Panc1 (cell line): ENCODE measurements around the gene AEBP1. TPM values are rescaled to one million over a fixed set of nuclear protein-coding genes. Genes with fewer than 3 reads are reported as not detected.

ENCODE experiments used
- ATAC-seq: fragments of 200-7000 bp; cut with Tn5 transposase; 2 replicates; pipeline ENCODE4 v1.9.1; 2020; ENCODE audit warnings: mild to moderate bottlenecking, moderate library complexity
- BruUV-seq: library from RNA; stranded (reverse); fragments of 400-500 nt; replicated peaks from 2 replicates; lab custom pipeline; 2021; lab: Mats Ljungman, UMichigan
- CTCF ChIA-PET: fragments of 300-600 bp; sonication (Branson Sonifier 250); formaldehyde crosslinking; loops from one replicate; lab custom pipeline; 2022; ENCODE audit warnings: antibody characterized with exemption; lab: Charles Lee
- POLR2A ChIA-PET: fragments of 300-600 bp; sonication (Branson Sonifier 250); formaldehyde crosslinking; loops from one replicate; lab custom pipeline; 2022; ENCODE audit warnings: antibody characterized with exemption; lab: Charles Lee
- DNase-seq: peaks from one replicate; pipeline ENCODE4 v3.0.0-alpha.2; 2010; ENCODE audit warnings: low read depth, low spot score
- H3K27ac ChIP-seq: 2 replicates; pipeline ENCODE4 v1.5.1; 2011; ENCODE audit warnings: mild to moderate bottlenecking, low read length, inconsistent platforms
- H3K27me3 ChIP-seq: fragments of 200-500 bp; sonication (Bioruptor generic); 2 replicates; pipeline ENCODE4 v1.6.0; 2014; ENCODE audit warnings: low read length, inconsistent platforms; ENCODE audit not compliant: control insufficient read depth, insufficient read depth
- H3K36me3 ChIP-seq: fragments of 200-500 bp; sonication (Bioruptor generic); 2 replicates; pipeline ENCODE4 v1.5.1; 2014; ENCODE audit warnings: inconsistent platforms, mild to moderate bottlenecking, low read length, moderate library complexity; ENCODE audit not compliant: control insufficient read depth, insufficient read depth
- H3K4me1 ChIP-seq: 2 replicates; pipeline ENCODE4 v1.5.1; 2011; ENCODE audit warnings: inconsistent platforms, mild to moderate bottlenecking, low read length, moderate library complexity; ENCODE audit not compliant: control insufficient read depth, insufficient read depth
- H3K4me3 ChIP-seq, 2 experiments: 2 replicates each; pipeline ENCODE4 v1.5.1; 2011 to 2012; ENCODE audit warnings: low read depth in 2 of 2, low read length in 2 of 2, mild to moderate bottlenecking in 2 of 2, inconsistent platforms in 1 of 2, moderate library complexity in 1 of 2
- H3K9me3 ChIP-seq: fragments of 200-500 bp; sonication (Bioruptor generic); 2 replicates; pipeline ENCODE4 v1.5.1; 2014; ENCODE audit warnings: low read depth, mild to moderate bottlenecking, inconsistent platforms, low read length, moderate library complexity; ENCODE audit not compliant: control insufficient read depth, insufficient read depth
- POLR2AphosphoS5 ChIP-seq: IDR thresholded peaks from 2 replicates; pipeline ENCODE4 v1.6.1; 2012; ENCODE audit warnings: mild to moderate bottlenecking, low read depth, low read length, moderate library complexity
- SIN3A ChIP-seq: IDR thresholded peaks from 2 replicates; pipeline ENCODE4 v1.6.1; 2012; ENCODE audit warnings: low read depth, mild to moderate bottlenecking, low read length, moderate library complexity, borderline replicate concordance; ENCODE audit not compliant: insufficient read depth
- TCF7L2 ChIP-seq: IDR thresholded peaks from 2 replicates; pipeline ENCODE4 v1.6.1; 2011; ENCODE audit warnings: mild to moderate bottlenecking, low read depth, low read length, inconsistent platforms
- in situ Hi-C: cut with HindIII; loops from 2 replicates; pipeline ENCODE4 v1.10.0; 2016; ENCODE audit warnings: low sequenced_read_pairs, low pct_unique_long_range_greater_than_20kb
- intact Hi-C: fragments of 100-400 bp; cut with micrococcal nuclease; formaldehyde crosslinking; loops from one replicate; pipeline ENCODE4 v1.10.0; 2022; ENCODE audit not compliant: unreplicated experiment
- total RNA-seq: library from RNA; stranded (reverse); gene quantifications from one replicate; pipeline ENCODE4 v1.2.1, GENCODE V29; 2021; ENCODE audit not compliant: unreplicated experiment
- TF ChIP-seq, protein P1 (sequence below), 2 experiments: IDR thresholded peaks; 2 replicates each; pipeline ENCODE4 v1.6.1; 2011 to 2012; ENCODE audit warnings: low read depth in 2 of 2, control low read depth in 1 of 2, low read length in 1 of 2, mild to moderate bottlenecking in 1 of 2, moderate library complexity in 1 of 2; ENCODE audit not compliant: insufficient read depth in 1 of 2
- TF ChIP-seq, protein P2 (sequence below): fragments of 450-650 bp; IDR thresholded peaks from 2 replicates; pipeline ENCODE4 v1.5.1; 2017; ENCODE audit warnings: mild to moderate bottlenecking

Gene AEBP1
- total RNA-seq, 1 experiment from 2014 or later, result 0.62 TPM

DNA sequence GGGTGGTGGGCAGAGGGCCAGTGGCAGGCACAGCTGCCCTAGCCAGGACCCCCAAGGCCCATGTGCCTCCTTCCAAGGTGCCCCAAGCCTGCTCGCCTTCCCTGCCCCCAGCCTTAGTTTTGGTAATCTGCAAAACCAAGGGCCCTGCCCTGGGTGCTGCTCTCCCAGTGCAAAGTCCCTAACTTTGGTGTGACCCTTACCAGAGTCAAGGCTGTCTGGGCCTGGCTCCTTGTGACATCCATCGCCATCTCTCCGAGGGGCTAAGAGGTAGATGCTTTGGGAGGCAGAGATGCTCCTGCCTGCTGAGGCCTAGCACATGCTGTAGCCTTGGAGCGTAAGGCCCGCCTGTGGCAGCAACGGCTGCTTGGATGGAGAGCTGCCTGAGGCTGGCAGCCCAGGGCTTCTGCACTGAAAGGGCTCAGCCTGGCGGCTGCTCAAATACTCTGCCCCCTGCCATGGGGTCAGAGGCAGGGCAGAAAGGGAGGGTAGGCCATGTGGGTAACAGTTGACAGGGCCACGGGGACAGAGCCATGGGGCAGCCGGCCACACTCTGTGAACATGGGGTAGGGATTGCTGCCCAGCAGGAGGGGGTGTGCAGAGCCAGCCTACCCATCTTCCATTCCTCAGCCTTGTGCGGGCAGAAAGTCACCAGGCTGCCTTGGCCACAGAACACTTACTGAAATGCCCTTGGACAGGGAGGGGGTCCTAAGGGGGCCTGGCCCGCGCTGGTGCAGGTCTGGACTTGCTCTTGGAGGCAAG, 54.9 kb downstream of the AEBP1 start:
- no peak for DNase-seq
- intact Hi-C loops, result no loop called here
- TF ChIP-seq TCF7L2, result no peak
- TF ChIP-seq, protein P1, sequence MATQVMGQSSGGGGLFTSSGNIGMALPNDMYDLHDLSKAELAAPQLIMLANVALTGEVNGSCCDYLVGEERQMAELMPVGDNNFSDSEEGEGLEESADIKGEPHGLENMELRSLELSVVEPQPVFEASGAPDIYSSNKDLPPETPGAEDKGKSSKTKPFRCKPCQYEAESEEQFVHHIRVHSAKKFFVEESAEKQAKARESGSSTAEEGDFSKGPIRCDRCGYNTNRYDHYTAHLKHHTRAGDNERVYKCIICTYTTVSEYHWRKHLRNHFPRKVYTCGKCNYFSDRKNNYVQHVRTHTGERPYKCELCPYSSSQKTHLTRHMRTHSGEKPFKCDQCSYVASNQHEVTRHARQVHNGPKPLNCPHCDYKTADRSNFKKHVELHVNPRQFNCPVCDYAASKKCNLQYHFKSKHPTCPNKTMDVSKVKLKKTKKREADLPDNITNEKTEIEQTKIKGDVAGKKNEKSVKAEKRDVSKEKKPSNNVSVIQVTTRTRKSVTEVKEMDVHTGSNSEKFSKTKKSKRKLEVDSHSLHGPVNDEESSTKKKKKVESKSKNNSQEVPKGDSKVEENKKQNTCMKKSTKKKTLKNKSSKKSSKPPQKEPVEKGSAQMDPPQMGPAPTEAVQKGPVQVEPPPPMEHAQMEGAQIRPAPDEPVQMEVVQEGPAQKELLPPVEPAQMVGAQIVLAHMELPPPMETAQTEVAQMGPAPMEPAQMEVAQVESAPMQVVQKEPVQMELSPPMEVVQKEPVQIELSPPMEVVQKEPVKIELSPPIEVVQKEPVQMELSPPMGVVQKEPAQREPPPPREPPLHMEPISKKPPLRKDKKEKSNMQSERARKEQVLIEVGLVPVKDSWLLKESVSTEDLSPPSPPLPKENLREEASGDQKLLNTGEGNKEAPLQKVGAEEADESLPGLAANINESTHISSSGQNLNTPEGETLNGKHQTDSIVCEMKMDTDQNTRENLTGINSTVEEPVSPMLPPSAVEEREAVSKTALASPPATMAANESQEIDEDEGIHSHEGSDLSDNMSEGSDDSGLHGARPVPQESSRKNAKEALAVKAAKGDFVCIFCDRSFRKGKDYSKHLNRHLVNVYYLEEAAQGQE (IDR thresholded peaks at IDR 0.05; ENCODE audit: insufficient read depth in 1 of 2, low read depth in 2 of 2, low read length in 1 of 2), result no peak
- TF ChIP-seq POLR2AphosphoS5, result no peak
- TF ChIP-seq SIN3A, result no peak
- TF ChIP-seq, protein P2, sequence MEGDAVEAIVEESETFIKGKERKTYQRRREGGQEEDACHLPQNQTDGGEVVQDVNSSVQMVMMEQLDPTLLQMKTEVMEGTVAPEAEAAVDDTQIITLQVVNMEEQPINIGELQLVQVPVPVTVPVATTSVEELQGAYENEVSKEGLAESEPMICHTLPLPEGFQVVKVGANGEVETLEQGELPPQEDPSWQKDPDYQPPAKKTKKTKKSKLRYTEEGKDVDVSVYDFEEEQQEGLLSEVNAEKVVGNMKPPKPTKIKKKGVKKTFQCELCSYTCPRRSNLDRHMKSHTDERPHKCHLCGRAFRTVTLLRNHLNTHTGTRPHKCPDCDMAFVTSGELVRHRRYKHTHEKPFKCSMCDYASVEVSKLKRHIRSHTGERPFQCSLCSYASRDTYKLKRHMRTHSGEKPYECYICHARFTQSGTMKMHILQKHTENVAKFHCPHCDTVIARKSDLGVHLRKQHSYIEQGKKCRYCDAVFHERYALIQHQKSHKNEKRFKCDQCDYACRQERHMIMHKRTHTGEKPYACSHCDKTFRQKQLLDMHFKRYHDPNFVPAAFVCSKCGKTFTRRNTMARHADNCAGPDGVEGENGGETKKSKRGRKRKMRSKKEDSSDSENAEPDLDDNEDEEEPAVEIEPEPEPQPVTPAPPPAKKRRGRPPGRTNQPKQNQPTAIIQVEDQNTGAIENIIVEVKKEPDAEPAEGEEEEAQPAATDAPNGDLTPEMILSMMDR, result no peak
- in situ Hi-C loops, result no loop called here
- H3K36me3 ChIP-seq, result no peaks in the 10 kb centered on the region
- BruUV-seq, result no TSS peak
- no peak overlapping the region for H3K27ac ChIP-seq
- 0 out of 2 replicates have a peak, but pooled peaks cover 4% of the 10 kb centered on the region for H3K4me1 ChIP-seq
- POLR2A ChIA-PET, result interaction anchor here (0.6 kb wide), 1 partner anchor 18 kb away, joined by 3 read pairs; the partner anchor contains the start of gene MYL7
- CTCF ChIA-PET, result no interaction called here
- H3K9me3 ChIP-seq, result no peaks in the 10 kb centered on the region
- H3K27me3 ChIP-seq, result no peaks in the 10 kb centered on the region
- ATAC-seq, result no peak
- H3K4me3 ChIP-seq, result no peak overlapping the region

GRCh38 chr7:44159824-44160630, 55.9 kb downstream of the AEBP1 start:
- ATAC-seq (no peak), DNase-seq (no peak)
- no peak overlapping the region for H3K27ac ChIP-seq
- H3K27me3 ChIP-seq, result no peaks in the 10 kb centered on the region
- TF ChIP-seq SIN3A (no peak), TCF7L2 (no peak)
- TF ChIP-seq, protein P1 (IDR thresholded peaks at IDR 0.05; ENCODE audit: insufficient read depth in 1 of 2, low read depth in 2 of 2, low read length in 1 of 2), result no peak
- TF ChIP-seq, protein P2, result no peak
- ChIA-PET POLR2A (no interaction called here), CTCF (no interaction called here)
- no peaks in the 10 kb centered on the region for H3K9me3 ChIP-seq
- BruUV-seq, result no TSS peak
- H3K4me3 ChIP-seq, result no peak overlapping the region
- intact Hi-C loops, result no loop called here
- in situ Hi-C loops, result no loop called here
- H3K36me3 ChIP-seq, result no peaks in the 10 kb centered on the region
- 0 out of 2 replicates have a peak, but pooled peaks cover 4% of the 10 kb centered on the region for H3K4me1 ChIP-seq
